MCF 10A (cell line): ENCODE measurements around the gene SDK1. TPM values are rescaled to one million over a fixed set of nuclear protein-coding genes. Genes with fewer than 3 reads are reported as not detected.

ENCODE experiments used
- BruUV-seq: library from RNA; stranded (reverse); fragments of 400-500 nt; replicated peaks from 2 replicates; lab custom pipeline; 2021; lab: Mats Ljungman, UMichigan
- CTCF ChIA-PET: fragments of 300-600 bp; sonication (Branson Sonifier 250); formaldehyde crosslinking; extraction: SDS; loops from one replicate; lab custom pipeline; 2021; ENCODE audit warnings: antibody characterized with exemption, inconsistent platforms; lab: Yijun Ruan, JAX
- POLR2A ChIA-PET: fragments of 300-600, 350-650 bp; sonication (Branson Sonifier 250); formaldehyde crosslinking; extraction: SDS; loops from one replicate; lab custom pipeline; 2020; ENCODE audit warnings: antibody characterized with exemption, inconsistent platforms; lab: Yijun Ruan, JAX
- DNase-seq: peaks from one replicate; pipeline ENCODE4 v3.0.0-alpha.2; 2018; ENCODE audit not compliant: unreplicated experiment
- H3K27ac Mint-ChIP-seq: one replicate; pipeline ENCODE4 v1.8.0; 2022; ENCODE audit warnings: mild to moderate bottlenecking, low read depth, mixed read lengths; ENCODE audit not compliant: unreplicated experiment
- H3K27me3 Mint-ChIP-seq: one replicate; pipeline ENCODE4 v1.8.0; 2022; ENCODE audit warnings: mixed read lengths; ENCODE audit not compliant: insufficient read depth, unreplicated experiment
- H3K36me3 Mint-ChIP-seq: one replicate; pipeline ENCODE4 v1.8.0; 2022; ENCODE audit warnings: mild to moderate bottlenecking, moderate library complexity, mixed read lengths; ENCODE audit not compliant: insufficient read depth, unreplicated experiment
- H3K4me1 Mint-ChIP-seq: one replicate; pipeline ENCODE4 v1.8.0; 2022; ENCODE audit warnings: mixed read lengths; ENCODE audit not compliant: insufficient read depth, unreplicated experiment
- H3K4me3 Mint-ChIP-seq: one replicate; pipeline ENCODE4 v1.8.0; 2022; ENCODE audit warnings: mild to moderate bottlenecking, moderate library complexity, mixed read lengths; ENCODE audit not compliant: unreplicated experiment
- H3K9me3 Mint-ChIP-seq: one replicate; pipeline ENCODE4 v1.8.0; 2022; ENCODE audit warnings: mixed read lengths; ENCODE audit not compliant: unreplicated experiment
- CTCF ChIP-seq: fragments of 200-600 bp; IDR thresholded peaks from one replicate; pipeline ENCODE4 v1.8.0; 2022; ENCODE audit warnings: antibody characterized with exemption, mild to moderate bottlenecking; ENCODE audit not compliant: unreplicated experiment
- intact Hi-C: fragments of 100-400 bp; cut with micrococcal nuclease; formaldehyde crosslinking; loops from 2 replicates; pipeline ENCODE4 v1.14.1; 2022
- total RNA-seq: library from RNA; stranded (reverse); gene quantifications from 2 replicates; pipeline ENCODE4 v1.2.3, GENCODE V29; 2022

The SDK1 gene
- total RNA-seq, 1 experiment from 2014 or later = 3.3 TPM

- Mint-ChIP-seq H3K4me1 (peaks cover 5% of the 10 kb centered on the region), H3K9me3 (no peaks in the 10 kb centered on the region), H3K27ac (no peak overlapping the region), H3K27me3 (no peaks in the 10 kb centered on the region), H3K36me3 (no peaks in the 10 kb centered on the region), H3K4me3 (no peak overlapping the region)
- DNase-seq = no peak
- no TSS peak for BruUV-seq
- no peak for TF ChIP-seq CTCF
- ChIA-PET CTCF (no interaction called here), POLR2A (interaction anchor here (1.0 kb wide), 1 partner anchor 11 kb away, joined by 4 read pairs; no protein-coding TSS in a partner anchor)
- intact Hi-C loops = no loop called here
Measured at GRCh38 chr7:4269086-4269485, 968.0 kb downstream of the SDK1 start.

- no peak for DNase-seq
- POLR2A ChIA-PET = interaction anchor here (0.7 to 1.0 kb wide), 2 partner anchors 12 to 263 kb away, joined by 3 to 4 read pairs; no protein-coding TSS in a partner anchor
- Mint-ChIP-seq H3K4me1 (peaks cover 5% of the 10 kb centered on the region), H3K4me3 (no peak overlapping the region), H3K36me3 (no peaks in the 10 kb centered on the region), H3K27ac (no peak overlapping the region), H3K9me3 (peaks cover 5% of the 10 kb centered on the region), H3K27me3 (no peaks in the 10 kb centered on the region)
- intact Hi-C loops = no loop called here
- TF ChIP-seq CTCF = no peak
- no TSS peak for BruUV-seq
- CTCF ChIA-PET = no interaction called here
Measured at GRCh38 chr7:4269746-4270145, 968.7 kb downstream of the SDK1 start.

GRCh38 chr7:4270268-4270667, 969.2 kb downstream of the SDK1 start:
- POLR2A ChIA-PET = interaction anchor here (0.7 to 0.9 kb wide), 2 partner anchors 13 to 263 kb away, joined by 3 read pairs; no protein-coding TSS in a partner anchor
- no peaks in the 10 kb centered on the region for H3K27me3 Mint-ChIP-seq
- peaks cover 9% of the 10 kb centered on the region for H3K9me3 Mint-ChIP-seq
- no peak for DNase-seq
- no peak overlapping the region for H3K4me3 Mint-ChIP-seq
- CTCF ChIA-PET = no interaction called here
- BruUV-seq = no TSS peak
- no peak for TF ChIP-seq CTCF
- intact Hi-C loops = no loop called here
- no peak overlapping the region for H3K27ac Mint-ChIP-seq
- peaks cover 5% of the 10 kb centered on the region for H3K4me1 Mint-ChIP-seq
- no peaks in the 10 kb centered on the region for H3K36me3 Mint-ChIP-seq

- peaks cover 9% of the 10 kb centered on the region for H3K9me3 Mint-ChIP-seq
- H3K27ac Mint-ChIP-seq = no peak overlapping the region
- no peak for DNase-seq
- intact Hi-C loops = no loop called here
- no peaks in the 10 kb centered on the region for H3K36me3 Mint-ChIP-seq
- ChIA-PET POLR2A (interaction anchor here (0.5 to 0.9 kb wide), 3 partner anchors 12 to 108 kb away, joined by 3 read pairs; no protein-coding TSS in a partner anchor), CTCF (no interaction called here)
- no peak for TF ChIP-seq CTCF
- no peaks in the 10 kb centered on the region for H3K27me3 Mint-ChIP-seq
- no peak overlapping the region for H3K4me3 Mint-ChIP-seq
- BruUV-seq = no TSS peak
- H3K4me1 Mint-ChIP-seq = peaks cover 5% of the 10 kb centered on the region
Measured at GRCh38 chr7:4270941-4271715, 970.1 kb downstream of the SDK1 start.
